GM18498 (cell line): Measurements from ENCODE around the gene MEGF9.
A peak's percentile ranks its signal among the peaks of the same experiment; 100 is the strongest.
"Not testable (repeated sequence)": the region's sequence is repeated elsewhere in the genome, so short reads cannot be mapped to it uniquely, and the experiment has no call there.

Source experiments
- ATAC-seq: cut with Tn5 transposase; IDR thresholded peaks from one replicate; pipeline ENCODE4 v1.9.1; 2021; ENCODE audit warnings: mild to moderate bottlenecking, moderate library complexity; ENCODE audit not compliant: unreplicated experiment

Gene MEGF9

DNA sequence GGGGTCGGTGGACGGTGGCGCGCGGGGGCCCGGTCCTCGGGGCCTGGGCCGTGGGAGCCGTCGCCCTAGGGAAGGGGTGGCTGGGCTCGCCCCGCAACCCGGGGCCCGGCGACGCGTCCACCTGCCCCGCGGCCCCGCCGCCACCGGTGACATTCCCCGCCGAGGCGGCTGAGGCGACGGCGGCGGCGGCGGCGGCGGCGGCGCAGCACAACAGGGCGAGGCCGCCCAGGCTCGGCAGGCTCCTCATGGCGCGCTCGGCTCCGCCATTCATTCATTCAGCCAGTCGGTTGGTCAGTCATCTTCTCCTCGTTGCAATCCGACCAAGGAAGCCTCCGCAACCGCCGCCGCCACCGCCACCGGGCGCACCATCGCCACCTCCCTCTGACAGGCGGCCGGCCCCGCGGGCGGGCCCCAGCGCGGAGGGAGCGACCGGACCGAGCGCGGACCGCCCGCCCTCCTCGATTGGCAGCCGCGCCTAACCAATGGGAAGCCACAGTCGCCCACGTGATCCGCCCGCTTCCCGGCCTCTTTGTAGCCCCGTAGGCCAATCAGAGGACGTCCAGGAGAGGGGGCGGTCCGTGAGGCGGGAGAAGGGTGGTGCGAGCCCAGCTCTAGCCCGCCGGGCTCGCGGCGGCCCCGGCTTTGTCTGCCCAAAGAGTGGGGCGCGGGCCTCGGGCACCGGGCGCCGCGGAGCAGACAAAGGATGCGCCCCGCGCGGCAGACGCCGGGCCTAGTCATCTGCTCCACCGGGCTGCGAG lies at the start of gene MEGF9:
TSS of gene MEGF9 (minus strand) at position 383 of the 758 bp plus-strand sequence. CDS start at position 271, 112 bp downstream.
- ATAC-seq: peak; percentile 98

DNA sequence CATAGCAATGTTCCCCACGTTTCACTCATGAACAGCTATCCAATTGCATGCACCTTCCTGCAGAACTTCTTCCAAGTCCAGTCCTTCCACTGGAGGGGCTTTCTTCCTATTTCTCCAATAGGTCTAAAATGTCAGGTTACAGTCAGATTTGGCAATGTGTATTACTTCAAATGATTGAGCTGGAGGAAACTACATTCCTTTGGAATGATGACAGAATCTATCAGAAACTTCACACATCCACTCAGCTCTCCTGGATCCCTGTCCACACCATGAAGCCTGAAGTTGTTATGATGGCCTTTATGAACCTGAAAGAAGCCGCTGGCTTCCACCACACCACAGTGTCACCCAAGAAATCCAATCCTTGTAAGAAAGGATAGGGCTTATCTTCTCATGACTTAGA lies 46.7 kb upstream of the MEGF9 start:
- ATAC-seq: no peak

DNA sequence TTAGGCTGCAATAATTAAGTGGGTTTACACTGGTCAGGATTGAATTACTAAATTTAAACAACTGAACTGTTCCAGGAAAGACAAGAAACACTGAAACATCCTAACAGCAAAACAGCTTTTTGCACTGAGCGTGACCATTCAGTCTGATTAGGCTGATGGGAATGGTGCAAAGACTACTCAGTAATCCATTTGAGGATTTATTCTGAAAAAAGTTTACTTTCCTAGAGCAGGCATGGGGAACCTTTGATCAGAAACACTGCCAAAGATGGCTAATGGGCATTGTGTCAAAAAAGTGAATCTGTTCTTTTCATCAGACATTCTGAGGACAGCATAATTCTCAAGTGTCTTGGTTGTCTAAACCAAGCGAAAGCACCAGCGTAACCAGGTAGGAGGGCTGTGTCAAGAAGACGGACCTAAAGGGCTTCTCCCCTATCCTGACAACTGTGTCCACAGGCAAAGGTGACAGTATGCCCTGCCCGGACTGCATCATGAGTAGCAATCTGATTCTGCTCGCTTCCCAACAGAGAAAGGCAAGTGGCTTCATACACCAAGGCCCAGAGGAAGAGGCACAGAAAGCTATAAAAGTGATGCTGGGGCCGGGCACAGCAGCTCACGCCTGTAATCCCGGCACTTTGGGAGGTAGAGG lies 45.6 kb upstream of the MEGF9 start:
- no peak for ATAC-seq

DNA sequence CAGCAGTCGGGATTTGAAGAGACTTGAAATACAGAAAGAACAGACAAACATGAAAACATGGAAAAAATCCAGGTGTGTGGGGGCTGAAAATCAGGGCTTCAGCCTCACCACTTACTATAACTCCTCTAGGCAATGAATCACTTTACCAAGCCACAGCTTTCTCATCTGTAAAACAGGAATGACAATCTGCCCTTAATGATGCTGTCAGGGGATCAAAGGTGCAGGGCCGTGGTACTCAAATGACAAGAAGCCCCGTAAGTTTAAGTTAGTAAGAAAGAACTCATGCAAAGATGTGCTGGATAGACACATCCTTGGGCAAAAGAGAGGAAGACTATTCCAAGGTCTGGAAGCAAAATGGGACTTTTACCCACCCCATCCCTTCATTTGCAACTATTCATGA lies 44.3 kb upstream of the MEGF9 start:
- no peak for ATAC-seq

DNA sequence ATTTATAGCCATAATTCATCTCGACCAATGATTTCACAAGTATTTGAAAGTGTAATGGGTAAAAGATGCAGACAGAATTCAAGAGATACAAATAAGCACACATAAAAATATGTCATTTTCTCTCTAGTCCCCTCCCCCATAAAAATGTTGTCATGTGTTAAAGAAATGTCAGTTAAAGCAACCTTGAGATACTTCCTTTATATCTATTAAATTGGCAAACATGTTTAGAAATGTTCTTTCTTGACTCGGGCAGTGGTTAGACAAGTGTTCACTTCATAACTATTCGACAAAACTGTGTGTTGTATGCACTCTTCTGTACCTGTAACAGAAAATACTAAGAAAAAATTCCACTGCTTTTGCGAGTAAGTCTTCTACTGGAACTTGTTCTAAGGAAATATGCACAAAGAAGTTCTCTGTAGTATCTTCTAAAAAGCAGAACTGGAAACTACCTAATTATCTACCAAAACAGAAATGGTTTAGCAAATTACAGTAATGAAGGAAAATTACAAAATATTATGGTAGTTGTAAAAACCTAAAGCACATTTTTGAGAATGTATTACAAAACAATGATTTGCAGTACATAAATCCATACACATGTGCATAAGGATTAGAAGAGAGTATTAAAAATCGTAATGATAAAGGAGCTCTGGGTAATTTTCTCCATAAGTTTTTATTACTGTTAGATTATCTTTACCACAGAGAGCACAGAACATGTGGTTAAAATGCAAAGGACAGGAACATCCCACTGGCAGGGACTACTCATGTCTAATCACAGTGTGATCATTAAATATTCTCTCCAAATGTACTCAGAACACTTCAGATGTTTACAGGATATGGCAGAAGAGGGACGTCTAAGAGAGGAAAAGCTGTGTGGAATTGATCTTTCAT lies 43.0 kb upstream of the MEGF9 start:
- ATAC-seq: no peak

DNA sequence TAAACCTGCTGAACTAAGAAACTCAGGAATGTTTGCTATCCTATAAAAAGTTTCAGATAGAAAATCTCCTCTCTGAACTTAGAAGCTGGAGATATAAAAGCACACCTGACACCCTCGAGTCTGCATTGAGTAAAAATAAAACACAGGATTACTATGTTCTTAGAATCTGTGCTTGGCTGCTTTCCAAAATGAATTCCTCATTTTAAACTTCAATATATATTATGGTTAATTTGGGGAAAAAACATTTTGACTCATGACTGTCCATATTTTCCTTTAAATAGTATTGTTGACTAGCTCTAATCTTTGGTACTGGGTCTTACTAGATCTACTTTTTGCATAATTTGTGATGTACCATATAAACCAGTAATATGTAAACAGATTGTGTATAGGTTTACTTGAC lies 42.3 kb upstream of the MEGF9 start:
- ATAC-seq: no peak

DNA sequence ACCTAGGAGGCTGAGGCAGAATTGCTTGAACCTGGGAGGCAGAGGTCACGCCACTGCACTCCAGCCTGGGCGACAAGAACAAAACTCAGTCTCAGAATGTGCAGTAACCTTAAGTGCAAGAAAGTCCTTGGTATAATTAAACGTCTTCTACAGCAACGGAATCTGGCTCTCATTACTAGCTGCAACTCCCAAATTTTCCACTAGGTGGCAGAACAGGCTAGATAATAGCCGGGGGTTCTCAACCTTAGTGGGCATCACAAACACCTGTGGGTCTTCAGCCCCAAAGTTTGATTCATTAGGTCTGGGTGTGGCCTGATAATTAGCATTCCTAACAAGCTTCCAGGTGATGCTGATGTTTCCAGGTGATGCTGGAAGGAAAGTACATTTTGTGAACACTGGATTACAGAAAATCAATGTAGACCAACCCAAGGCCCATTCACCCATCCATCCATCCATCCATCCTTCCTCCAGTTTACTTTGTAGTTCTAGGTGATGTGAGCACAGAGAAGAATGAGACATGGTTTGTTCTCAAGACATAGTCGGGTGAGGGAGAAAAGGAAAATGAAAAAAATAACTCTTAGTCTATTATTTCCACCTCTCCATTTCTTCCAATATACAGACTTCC lies 41.7 kb upstream of the MEGF9 start:
- ATAC-seq: peak; percentile 56

DNA sequence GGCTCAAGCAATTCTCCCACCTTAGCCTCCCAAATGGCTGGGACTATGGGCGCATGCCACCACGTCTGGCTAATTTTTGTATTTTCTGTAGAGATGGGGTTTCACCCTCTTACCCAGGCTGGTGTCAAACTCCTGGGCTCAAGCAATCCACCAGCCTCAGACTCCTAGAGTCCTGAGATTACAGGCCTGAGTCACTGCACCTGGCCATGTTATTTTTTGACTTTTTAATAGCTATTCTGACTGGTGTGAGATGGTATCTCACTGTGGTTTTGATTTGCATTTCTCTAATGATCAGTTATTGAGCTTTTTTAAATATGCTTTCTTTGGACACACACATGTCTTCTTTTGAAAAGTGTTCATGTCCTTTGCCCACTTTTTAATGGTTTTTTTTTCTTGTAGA lies 40.8 kb upstream of the MEGF9 start:
- peak; percentile 88 for ATAC-seq

DNA sequence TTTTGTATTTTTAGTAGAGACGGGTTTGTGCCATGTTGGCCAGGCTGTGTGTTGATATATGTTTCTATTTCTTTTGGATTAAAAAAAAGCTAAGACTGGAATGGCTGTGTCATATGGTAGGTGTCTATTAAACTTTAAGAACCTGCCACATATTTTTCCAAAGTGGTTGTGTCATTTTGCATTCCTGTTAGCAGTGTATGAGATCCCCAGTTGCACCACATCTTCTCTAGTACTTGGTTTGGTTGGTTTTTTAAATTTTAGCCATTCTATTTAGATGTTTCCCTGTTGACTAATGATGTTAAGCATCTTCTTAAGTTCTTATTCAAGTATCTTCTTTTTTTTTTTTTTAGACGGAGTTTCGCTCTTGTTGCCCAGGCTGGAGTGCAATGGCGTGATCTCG lies 36.2 kb upstream of the MEGF9 start:
- ATAC-seq: no peak

DNA sequence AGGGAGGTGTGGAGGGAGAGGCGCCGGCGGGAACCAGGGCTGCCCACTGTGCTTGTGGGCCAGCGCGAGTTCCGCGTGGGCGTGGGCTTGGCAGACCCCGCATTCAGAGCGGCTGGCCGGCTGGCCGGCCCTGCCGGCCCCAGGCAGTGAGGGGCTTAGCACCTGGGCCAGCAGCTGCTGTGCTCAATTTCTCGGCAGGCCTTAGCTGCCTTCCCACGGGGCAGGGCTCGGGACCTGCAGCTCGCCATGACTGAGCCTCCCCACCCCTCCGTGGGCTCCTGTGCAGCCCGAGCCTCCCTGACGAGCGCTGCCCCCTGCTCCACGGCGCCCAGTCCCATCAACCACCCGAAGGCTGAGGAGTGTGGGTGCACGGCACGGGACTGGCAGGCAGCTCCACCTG lies 32.1 kb upstream of the MEGF9 start:
- not testable (repeated sequence) for ATAC-seq

DNA sequence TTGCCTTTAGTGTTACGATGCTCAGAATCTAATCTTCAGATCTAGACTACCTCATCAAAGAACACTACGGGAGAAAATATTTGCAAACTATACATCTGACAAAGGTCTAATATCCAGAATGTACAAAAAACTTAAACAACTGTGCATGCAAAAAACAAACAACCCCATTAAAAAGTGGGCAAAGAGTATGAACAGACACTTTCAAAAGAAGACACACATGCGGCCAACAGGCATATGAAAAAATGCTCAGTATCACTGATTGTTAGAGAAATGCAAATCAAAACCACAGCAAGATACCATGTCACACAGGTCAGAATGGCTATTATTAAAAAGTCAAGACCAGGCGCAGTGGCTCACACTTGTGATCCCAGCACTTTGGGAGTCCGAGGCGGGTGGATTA lies 31.0 kb upstream of the MEGF9 start:
- ATAC-seq: no peak

DNA sequence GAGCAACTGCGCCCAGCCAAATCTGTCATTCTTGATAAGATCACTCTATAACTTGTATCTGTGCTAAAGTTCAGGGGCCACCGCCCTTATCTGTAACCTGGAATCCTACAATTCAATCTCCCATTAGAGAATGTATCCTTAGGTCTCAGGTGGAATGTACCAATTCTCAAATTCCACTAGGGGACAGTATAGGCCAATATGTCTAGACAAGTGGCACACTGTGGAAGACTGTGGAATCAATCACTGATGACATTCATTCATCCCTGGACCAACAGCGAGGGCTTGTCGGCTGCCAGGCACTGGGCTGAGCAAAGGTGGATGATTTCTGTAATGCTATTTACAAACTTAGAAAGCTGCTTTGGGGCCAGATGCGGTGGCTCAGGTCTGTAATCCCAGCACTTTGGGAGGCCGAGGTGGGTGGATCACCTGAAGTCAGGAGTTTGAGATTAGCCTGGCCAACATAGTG lies 28.7 kb upstream of the MEGF9 start:
- peak; percentile 73 for ATAC-seq

DNA sequence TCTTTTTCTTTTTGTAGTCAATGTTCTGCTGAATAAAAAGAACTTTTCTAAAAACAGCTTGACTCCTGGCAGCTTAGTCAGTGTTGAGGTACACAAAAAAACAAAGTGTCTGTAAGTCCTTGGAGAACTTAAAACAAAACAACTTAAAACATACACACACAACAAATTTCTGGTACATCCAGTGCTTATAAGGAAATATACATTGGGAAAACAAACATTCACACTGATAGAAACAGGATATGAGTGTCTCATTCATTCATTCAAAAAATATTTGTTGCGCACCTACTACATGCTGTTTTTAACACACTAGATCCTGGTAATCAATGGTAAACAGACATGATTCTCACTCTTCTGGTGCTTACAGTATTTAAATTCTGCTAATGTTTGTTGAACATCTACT lies 27.4 kb upstream of the MEGF9 start:
- ATAC-seq: no peak

DNA sequence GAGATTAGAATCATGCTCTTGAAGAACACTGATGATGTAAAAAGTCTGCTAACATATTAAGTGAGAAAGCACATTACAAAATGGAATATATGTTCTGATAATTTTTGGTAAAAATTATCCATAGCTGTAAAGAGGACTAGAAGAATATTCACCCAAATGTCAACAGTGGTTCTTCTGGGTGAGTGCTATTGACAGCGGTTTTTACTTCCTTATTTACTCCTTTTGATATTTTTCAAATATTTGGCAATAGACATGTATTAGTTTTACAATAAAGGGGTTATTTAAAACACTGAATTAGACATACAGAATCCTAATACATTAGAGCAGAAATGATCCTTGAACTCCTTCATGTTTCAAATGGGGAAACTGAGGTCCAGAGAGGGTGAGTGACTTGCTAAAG lies 26.9 kb upstream of the MEGF9 start:
- ATAC-seq: no peak

DNA sequence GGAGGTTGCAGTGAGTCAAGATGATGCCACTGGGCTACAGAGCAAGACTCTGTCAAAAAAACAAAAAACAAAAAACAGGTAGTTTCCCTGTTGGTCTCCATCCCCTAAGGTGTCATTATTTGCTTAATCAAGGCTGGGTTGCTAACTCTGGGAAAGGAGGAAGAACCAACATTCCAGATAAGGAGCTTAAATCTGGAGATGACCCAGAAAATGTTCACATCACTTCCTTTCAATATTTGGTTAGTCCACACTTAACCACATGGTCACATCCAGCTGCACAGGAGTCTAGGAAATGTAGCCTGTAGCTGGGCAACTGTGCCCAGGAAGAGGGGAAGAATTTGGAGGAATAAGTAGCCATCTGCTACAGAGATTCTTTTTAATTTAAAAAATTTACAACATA lies 25.9 kb upstream of the MEGF9 start:
- no peak for ATAC-seq

DNA sequence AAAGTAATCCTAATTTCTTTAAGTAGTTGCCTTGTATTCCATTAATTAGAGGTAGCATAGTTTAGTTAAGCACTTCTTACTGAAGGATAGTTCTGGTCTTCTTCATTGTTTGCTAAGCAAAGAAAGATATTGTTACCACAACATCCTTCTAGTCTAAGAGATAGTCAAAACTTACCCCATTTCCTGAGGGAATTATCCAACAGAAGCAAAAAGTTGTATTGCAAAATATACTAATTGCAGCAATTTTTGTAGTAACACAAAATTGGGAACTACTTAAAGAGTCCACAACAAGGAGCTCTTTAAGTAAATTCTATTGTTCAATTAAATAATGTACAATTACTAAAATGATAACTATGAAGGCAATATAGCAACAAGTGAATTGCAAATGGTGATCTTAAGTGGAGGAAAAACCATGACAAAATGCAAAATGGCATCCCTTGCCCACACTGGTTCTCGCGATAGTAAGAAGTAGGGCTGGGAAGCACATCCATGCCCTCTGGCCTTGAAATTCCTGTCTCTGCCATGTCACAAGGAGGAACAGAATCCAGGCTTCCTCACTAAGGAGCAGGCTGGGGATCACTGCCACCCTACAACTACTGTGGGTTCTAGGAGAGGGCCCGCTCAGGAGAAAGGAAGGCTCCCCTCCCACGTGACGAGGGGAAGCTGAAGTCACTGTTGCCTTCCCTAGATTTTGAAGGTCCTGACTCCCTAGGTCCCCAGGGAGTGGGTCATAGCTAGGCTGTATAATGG lies 23.3 kb upstream of the MEGF9 start:
- ATAC-seq: no peak

DNA sequence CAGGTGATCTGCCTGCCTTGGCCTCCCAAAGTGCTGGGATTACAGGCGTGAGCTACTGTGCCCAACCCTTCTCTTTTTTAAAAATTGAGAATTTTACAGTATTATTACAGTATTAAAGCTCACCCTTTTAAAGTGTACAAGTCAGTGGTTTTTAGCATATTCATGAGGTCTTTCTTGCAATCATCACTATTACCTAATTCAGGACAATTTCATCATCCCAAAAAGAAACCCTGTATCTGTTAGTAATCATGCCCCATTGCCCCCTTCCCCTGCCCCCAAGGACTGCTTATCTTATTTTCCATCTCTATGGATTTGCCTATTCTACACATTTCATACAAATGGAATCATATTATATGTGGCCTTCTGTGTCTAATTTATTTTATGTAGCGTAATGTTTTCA lies 22.6 kb upstream of the MEGF9 start:
- ATAC-seq: no peak

DNA sequence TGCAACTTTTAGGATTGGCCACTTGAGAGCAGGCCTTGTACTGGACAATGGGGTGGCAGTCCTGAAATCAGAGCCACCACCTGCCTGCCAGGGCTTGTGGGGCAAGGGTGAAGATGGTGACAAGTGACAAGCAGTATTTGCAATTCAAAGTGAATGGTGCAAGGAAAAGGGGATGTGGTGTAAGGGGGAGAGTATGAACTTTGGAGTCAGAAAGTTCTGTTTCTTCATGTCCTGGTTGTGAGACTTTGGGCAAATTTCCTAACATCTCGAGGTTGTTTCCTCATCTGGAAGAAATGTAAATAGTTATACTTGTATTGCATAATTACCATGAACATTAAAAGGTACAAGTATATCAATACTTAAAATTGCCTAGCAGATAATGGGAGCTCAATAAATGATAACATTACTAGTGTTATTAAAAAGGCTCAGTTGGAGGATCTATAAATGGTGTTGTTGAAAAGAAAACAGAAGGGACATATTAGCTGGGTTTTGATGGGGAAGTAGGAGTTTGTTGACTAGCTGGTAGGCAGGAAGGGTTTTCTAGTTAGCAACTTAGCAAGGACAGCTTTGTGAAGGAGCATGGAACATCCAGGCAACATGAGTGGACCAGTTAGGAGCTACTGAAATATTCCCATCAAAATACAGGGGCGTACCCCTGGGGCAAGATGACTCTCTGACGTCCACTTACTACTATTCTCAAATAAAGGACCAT lies 21.3 kb upstream of the MEGF9 start:
- peak; percentile 63 for ATAC-seq

DNA sequence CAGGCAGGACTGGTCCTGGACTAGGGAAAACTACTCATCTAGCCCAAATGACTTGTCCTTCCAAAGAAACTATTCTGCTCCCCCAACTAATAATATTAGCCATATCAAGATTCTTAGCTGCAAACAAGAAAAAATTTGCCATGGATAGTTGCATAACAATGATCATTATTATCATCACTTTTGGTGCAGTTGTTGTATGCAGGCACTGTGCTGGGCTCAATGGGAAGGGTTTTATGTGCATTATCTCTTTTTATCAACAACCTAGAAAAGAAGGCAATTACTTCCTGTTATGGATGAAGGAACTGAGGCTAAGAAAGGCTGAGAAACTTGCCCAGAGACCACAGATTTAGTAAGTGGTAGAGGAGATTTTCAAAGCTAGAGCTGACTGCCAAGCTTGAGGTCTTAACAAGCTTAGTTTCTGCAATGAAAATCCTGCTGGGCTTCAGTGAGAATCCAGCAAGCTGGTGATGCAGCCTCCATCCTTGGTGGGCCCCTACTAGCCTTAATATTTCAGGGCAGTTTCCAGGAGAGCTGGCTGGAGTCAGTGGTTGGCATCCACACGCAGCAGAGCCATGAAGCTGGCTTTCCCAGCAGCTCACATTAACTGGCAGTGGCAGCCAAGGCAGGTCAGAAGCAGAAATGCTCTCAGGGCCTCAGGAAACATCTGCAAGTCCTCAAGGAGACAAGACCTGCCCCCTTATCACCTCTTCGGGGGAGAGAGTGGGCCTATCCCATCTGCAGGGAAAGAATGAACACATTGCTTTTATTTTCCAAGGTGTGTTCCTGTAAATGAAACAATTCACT lies 20.5 kb upstream of the MEGF9 start:
- peak; percentile 6 for ATAC-seq
